K562 (cell line): ENCODE data around the gene ART4. TPM values are rescaled to one million over a fixed set of nuclear protein-coding genes. Genes with fewer than 3 reads are reported as not detected.

Experiments
- ATAC-seq: fragments of 200-7000 bp; cut with Tn5 transposase; 3 replicates; pipeline ENCODE4 v1.9.1; 2020; ENCODE audit warnings: moderate library complexity
- BruUV-seq: library from RNA; stranded (reverse); fragments of 400-500 nt; replicated peaks from 2 replicates; lab custom pipeline; 2021; lab: Mats Ljungman, UMichigan
- CTCF ChIA-PET: fragments of 300-600 bp; formaldehyde crosslinking; extraction: SDS; loops from one replicate; lab custom pipeline; 2021; ENCODE audit warnings: low intra/inter-chr PET ratio; lab: Yijun Ruan, JAX
- POLR2A ChIA-PET: fragments of 300-600, 350-650 bp; sonication (Branson Sonifier 250); formaldehyde crosslinking; extraction: SDS; loops from one replicate; lab custom pipeline; 2021; ENCODE audit warnings: antibody characterized with exemption, inconsistent platforms; lab: Yijun Ruan, JAX
- DNase-seq, 4 experiments: peaks; one replicate each; pipeline versions ENCODE4 v3.0.0 to v3.0.0-alpha.2; 2011 to 2018; ENCODE audit warnings: low spot score in 3 of 4, mixed read lengths in 3 of 4; ENCODE audit errors: extremely low read depth in 1 of 4
- FAIRE-seq: peaks from 2 replicates; lab custom pipeline; 2011; peaks lifted over from hg19 to GRCh38; lab: Jason Lieb, UNC
- H2AFZ ChIP-seq: 2 replicates; pipeline ENCODE4 v1.6.0; 2011; ENCODE audit warnings: low read depth, low read length, control low read depth, inconsistent platforms
- H3K27ac ChIP-seq: fragments of 200-600 bp; 3 replicates; pipeline ENCODE4 v1.8.0; 2011; ENCODE audit warnings: low read depth, mild to moderate bottlenecking, control low read depth, inconsistent platforms, low read length, moderate library complexity, mixed read lengths; ENCODE audit errors: extremely low read depth
- H3K27me3 ChIP-seq, 2 experiments: fragments of 300-600 bp in 1 of 2; 2 replicates in 1 of 2; 3 replicates in 1 of 2; pipeline versions ENCODE4 v1.6.0 to v1.8.0; 2011; ENCODE audit warnings: inconsistent platforms in 2 of 2, low read length in 2 of 2, mild to moderate bottlenecking in 1 of 2, mixed read lengths in 1 of 2, moderate library complexity in 1 of 2; ENCODE audit not compliant: control insufficient read depth in 2 of 2, insufficient read depth in 2 of 2
- H3K36me3 ChIP-seq: fragments of 300-600 bp; 3 replicates; pipeline ENCODE4 v1.8.0; 2011; ENCODE audit warnings: mild to moderate bottlenecking, low read length, inconsistent platforms; ENCODE audit not compliant: control insufficient read depth, insufficient read depth
- H3K4me1 ChIP-seq, 2 experiments: fragments of 200-600 bp in 1 of 2; replicated peaks in 1 of 2; 2 replicates in 1 of 2; 3 replicates in 1 of 2; pipeline versions ENCODE4 v1.5.1 to v1.8.0; 2011; ENCODE audit warnings: inconsistent platforms in 2 of 2, low read length in 2 of 2, mild to moderate bottlenecking in 1 of 2, mixed read lengths in 1 of 2, moderate library complexity in 1 of 2; ENCODE audit not compliant: control insufficient read depth in 2 of 2, insufficient read depth in 2 of 2
- H3K4me2 ChIP-seq: 2 replicates; pipeline ENCODE4 v1.6.1; 2011; ENCODE audit warnings: low read length, control low read depth, inconsistent platforms, mixed read lengths; ENCODE audit not compliant: insufficient read depth
- H3K4me3 ChIP-seq: fragments of 200-600 bp; sonication (generic), shearing (Covaris generic); 2 replicates; pipeline ENCODE4 v1.5.1; 2016; ENCODE audit warnings: control low read depth, inconsistent platforms
- H3K79me2 ChIP-seq: fragments of 200-600 bp; 3 replicates; pipeline ENCODE4 v1.8.0; 2011; ENCODE audit warnings: low read length, inconsistent platforms; ENCODE audit not compliant: control insufficient read depth, insufficient read depth
- H3K9ac ChIP-seq, 2 experiments: 2 replicates each; pipeline versions ENCODE4 v1.6.0 to v1.6.1; 2011; ENCODE audit warnings: low read depth in 2 of 2, low read length in 2 of 2, control low read depth in 1 of 2, inconsistent platforms in 1 of 2, mild to moderate bottlenecking in 1 of 2, mixed read lengths in 1 of 2; ENCODE audit not compliant: insufficient read depth in 1 of 2
- H3K9me1 ChIP-seq: one replicate; pipeline ENCODE4 v1.6.0; 2011; ENCODE audit warnings: inconsistent platforms, mild to moderate bottlenecking, low read length, moderate library complexity; ENCODE audit not compliant: control insufficient read depth, insufficient read depth
- H3K9me3 ChIP-seq: replicated peaks from 2 replicates; pipeline ENCODE4 v1.5.1; 2011; ENCODE audit warnings: low read depth, low read length, inconsistent platforms; ENCODE audit not compliant: control insufficient read depth, insufficient read depth
- H4K20me1 ChIP-seq: replicated peaks from 2 replicates; pipeline ENCODE4 v1.6.1; 2011; ENCODE audit warnings: low read length, inconsistent platforms, mixed read lengths; ENCODE audit not compliant: control insufficient read depth, insufficient read depth
- FOXJ2 ChIP-seq: fragments of 200-800 bp; sonication (Bioruptor generic); IDR thresholded peaks from 2 replicates; pipeline ENCODE4 v1.6.1; 2016; ENCODE audit warnings: missing genetic modification characterization, missing compliant biosample characterization
- THAP12 ChIP-seq: fragments of 250-450 bp; sonication (Bioruptor Pico); IDR thresholded peaks from 2 replicates; pipeline ENCODE4 v1.9.0; 2021; ENCODE audit warnings: mild to moderate bottlenecking, inconsistent platforms
- WGBS: fragments of 100-300 bp; shearing (Covaris generic); methylation state at CpG from one replicate; pipeline ENCODE4 v1.1.6; 2016; ENCODE audit warnings: low coverage, mixed read lengths; ENCODE audit not compliant: insufficient coverage; ENCODE audit errors: missing lambda C conversion rate; 5-methylcytosine and 5-hydroxymethylcytosine counted together
- in situ Hi-C: fragments of 300-500 bp; cut with MboI; formaldehyde crosslinking; loops from 4 replicates; pipeline ENCODE4 v1.15.0; 2018; ENCODE audit warnings: inconsistent platforms, mixed read lengths
- intact Hi-C: fragments of 100-400 bp; cut with micrococcal nuclease; formaldehyde crosslinking; loops from 2 replicates; pipeline ENCODE4 v1.14.2; 2022
- polyA plus RNA-seq, 8 experiments: library from polyadenylated mRNA; depleted of rRNA in 4 of 8; stranded (reverse) in 5 of 8; unstranded in 3 of 8; fragments of >200 nt; fragmentation: Nextera tagmentation in 2 of 8; fragmentation: Illumina TruSeq in 1 of 8; extraction: Ambion mirVana in 2 of 8; extraction: Trizol in 1 of 8; gene quantifications; 2 replicates each; pipeline versions ENCODE4 v1.2.1 to v1.2.3, GENCODE V29; 2011 to 2014; ENCODE audit warnings: inconsistent platforms in 1 of 8, missing spikeins in 1 of 8
- total RNA-seq, 7 experiments: library from RNA; depleted of rRNA in 6 of 7; stranded (reverse); fragments of >200 nt in 6 of 7; fragmentation: Illumina TruSeq in 2 of 7; extraction: Trizol in 2 of 7; gene quantifications; 2 replicates each; pipeline versions ENCODE4 v1.2.1 to v1.2.3, GENCODE V29; 2011 to 2021; ENCODE audit warnings: low replicate concordance in 1 of 7
- TF ChIP-seq, protein P1 (sequence below): fragments of 250-450 bp; sonication (Bioruptor Pico); IDR thresholded peaks from 2 replicates; pipeline ENCODE4 v1.9.0; 2021; ENCODE audit warnings: mild to moderate bottlenecking

ART4 gene
- total and polyA plus RNA-seq, 9 of the 15 experiments (the other 6 are each of a cell fraction or from before 2014, with no cell fraction given) = 0.07 TPM; not detected in 8

DNA sequence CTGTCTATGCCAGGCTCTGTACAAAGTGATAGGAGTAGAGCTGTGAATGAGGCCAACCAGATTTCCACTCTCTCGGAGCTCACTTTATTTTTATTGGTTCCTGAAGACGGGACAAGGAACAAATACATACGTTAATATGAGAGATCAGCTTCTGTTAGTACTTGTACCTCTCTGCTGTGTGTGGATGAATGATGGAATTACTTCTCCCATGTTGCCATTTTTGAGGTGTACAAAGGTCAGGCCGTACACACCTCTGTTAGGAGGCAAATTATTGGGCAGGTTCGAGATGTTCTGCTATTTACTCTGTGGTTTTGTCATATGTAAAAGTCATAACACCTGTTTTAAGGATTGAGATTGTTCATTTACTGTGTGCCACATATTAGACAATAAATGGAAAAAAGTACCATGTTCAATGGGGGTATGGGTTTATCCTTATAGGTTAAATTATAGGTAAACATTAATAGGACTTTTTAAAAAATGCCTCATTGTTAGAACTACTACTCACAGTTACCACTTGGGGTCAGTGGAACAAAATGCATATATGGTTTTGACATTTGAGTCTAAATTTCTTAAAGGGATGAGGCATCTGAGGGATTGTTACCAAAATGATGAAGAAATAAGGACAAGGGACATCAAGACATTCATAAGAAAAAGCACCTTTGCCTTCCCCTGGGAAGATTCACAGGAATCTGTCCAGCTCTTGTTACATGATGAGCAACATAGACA lies 66.9 kb downstream of the ART4 start:
- CTCF ChIA-PET = no interaction called here
- in situ Hi-C loops (no loop called here), intact Hi-C loops (no loop called here)
- FAIRE-seq (no peak), DNase-seq (no peak), ATAC-seq (no peak)
- BruUV-seq = no TSS peak
- Histone ChIP-seq H4K20me1 (no peaks in the 10 kb centered on the region), H3K4me2 (no peak overlapping the region), H3K27me3 (peaks cover 0 to 14% of the 10 kb centered on the region in 2 experiments; a peak in 2 of 5 replicates), H3K36me3 (no peaks in the 10 kb centered on the region), H2AFZ (no peak overlapping the region), H3K4me1 (no peaks in the 10 kb centered on the region; a peak in 1 of 5 replicates), H3K79me2 (no peaks in the 10 kb centered on the region), H3K4me3 (no peak overlapping the region), H3K9me1 (no peaks in the 10 kb centered on the region), H3K9me3 (no peaks in the 10 kb centered on the region), H3K27ac (no peak overlapping the region), H3K9ac (no peak overlapping the region)
- TF ChIP-seq FOXJ2 (tag) (no peak), THAP12 (CRISPR knock-in tag) (no peak)
- TF ChIP-seq, protein P1, sequence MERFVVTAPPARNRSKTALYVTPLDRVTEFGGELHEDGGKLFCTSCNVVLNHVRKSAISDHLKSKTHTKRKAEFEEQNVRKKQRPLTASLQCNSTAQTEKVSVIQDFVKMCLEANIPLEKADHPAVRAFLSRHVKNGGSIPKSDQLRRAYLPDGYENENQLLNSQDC (CRISPR knock-in tag) = no peak
- POLR2A ChIA-PET = no interaction called here
- WGBS = 12% methylated on average over 5 of the region's 5 CpGs
